K562 (cell line): ENCODE measurements around the gene NOXRED1. TPM values are rescaled to one million over a fixed set of nuclear protein-coding genes. Genes with fewer than 3 reads are reported as not detected.

ENCODE experiments used
- CBFA2T2 ChIP-seq: fragments of 450-650 bp; conservative IDR thresholded peaks from 2 replicates; pipeline ENCODE4 v1.6.1; 2017; ENCODE audit warnings: mild to moderate bottlenecking
- CEBPG ChIP-seq, 3 experiments: fragments of 200-800 bp in 1 of 3; sonication (Bioruptor generic) in 1 of 3; sonication (generic) in 1 of 3; formaldehyde crosslinking in 1 of 3; IDR thresholded peaks in 2 of 3; conservative IDR thresholded peaks in 1 of 3; 2 replicates each; pipeline versions ENCODE4 v1.6.1 to v1.8.0; 2016 to 2022; ENCODE audit warnings: missing compliant biosample characterization in 2 of 3, missing genetic modification characterization in 2 of 3, mild to moderate bottlenecking in 1 of 3, missing genetic modification reagents in 1 of 3
- EHMT2 ChIP-seq: fragments of 450-650 bp; IDR thresholded peaks from 2 replicates; pipeline ENCODE4 v1.6.1; 2018; ENCODE audit warnings: antibody characterized with exemption
- POLR2B ChIP-seq: fragments of 450-650 bp; IDR thresholded peaks from 2 replicates; pipeline ENCODE4 v1.6.1; 2018; ENCODE audit warnings: low read depth; ENCODE audit not compliant: partially characterized antibody
- RB1 ChIP-seq: fragments of 450-650 bp; IDR thresholded peaks from 2 replicates; pipeline ENCODE4 v1.6.1; 2017; ENCODE audit warnings: low read depth, mild to moderate bottlenecking
- SMAD1 ChIP-seq: fragments of 150-350 bp; IDR thresholded peaks from 2 replicates; pipeline ENCODE4 v1.6.1; 2014; ENCODE audit warnings: low read length, low read depth; ENCODE audit not compliant: partially characterized antibody
- SMAD2 ChIP-seq: fragments of 150-350 bp; IDR thresholded peaks from 2 replicates; pipeline ENCODE4 v1.6.1; 2014; ENCODE audit warnings: low read depth, mild to moderate bottlenecking, low read length
- TCF7L2 ChIP-seq: fragments of 150-350 bp; IDR thresholded peaks from 2 replicates; pipeline ENCODE4 v1.6.1; 2016; ENCODE audit warnings: low read depth, mild to moderate bottlenecking, low read length, moderate library complexity
- ZNF133 ChIP-seq: fragments of 250-450 bp; sonication (Bioruptor Pico); IDR thresholded peaks from 2 replicates; pipeline ENCODE4 v1.4.0; 2020; ENCODE audit warnings: mild to moderate bottlenecking
- ZNF217 ChIP-seq: sonication (generic); formaldehyde crosslinking; IDR thresholded peaks from 2 replicates; pipeline ENCODE4 v1.8.0; 2022; ENCODE audit warnings: mild to moderate bottlenecking, missing genetic modification reagents
- polyA plus RNA-seq, 8 experiments: library from polyadenylated mRNA; depleted of rRNA in 4 of 8; stranded (reverse) in 5 of 8; unstranded in 3 of 8; fragments of >200 nt; fragmentation: Nextera tagmentation in 2 of 8; fragmentation: Illumina TruSeq in 1 of 8; extraction: Ambion mirVana in 2 of 8; extraction: Trizol in 1 of 8; gene quantifications; 2 replicates each; pipeline versions ENCODE4 v1.2.1 to v1.2.3, GENCODE V29; 2011 to 2014; ENCODE audit warnings: inconsistent platforms in 1 of 8, missing spikeins in 1 of 8
- total RNA-seq, 7 experiments: library from RNA; depleted of rRNA in 6 of 7; stranded (reverse); fragments of >200 nt in 6 of 7; fragmentation: Illumina TruSeq in 2 of 7; extraction: Trizol in 2 of 7; gene quantifications; 2 replicates each; pipeline versions ENCODE4 v1.2.1 to v1.2.3, GENCODE V29; 2011 to 2021; ENCODE audit warnings: low replicate concordance in 1 of 7
- TF ChIP-seq, protein P1 (sequence below), 2 experiments: fragments of 450-650 bp; formaldehyde crosslinking in 1 of 2; IDR thresholded peaks; 2 replicates each; pipeline versions ENCODE4 v1.4.0 to v1.6.1; 2014 to 2020; ENCODE audit warnings: mild to moderate bottlenecking in 2 of 2, borderline replicate concordance in 1 of 2, low read depth in 1 of 2
- TF ChIP-seq, protein P2 (sequence below): fragments of 450-650 bp; formaldehyde crosslinking; IDR thresholded peaks from 2 replicates; pipeline ENCODE4 v1.4.0; 2022; ENCODE audit warnings: missing genetic modification characterization

NOXRED1 gene
- total and polyA plus RNA-seq, 9 of the 15 experiments (the other 6 are each of a cell fraction or from before 2014, with no cell fraction given) = 0.15 to 0.85 (median 0.30) TPM

DNA sequence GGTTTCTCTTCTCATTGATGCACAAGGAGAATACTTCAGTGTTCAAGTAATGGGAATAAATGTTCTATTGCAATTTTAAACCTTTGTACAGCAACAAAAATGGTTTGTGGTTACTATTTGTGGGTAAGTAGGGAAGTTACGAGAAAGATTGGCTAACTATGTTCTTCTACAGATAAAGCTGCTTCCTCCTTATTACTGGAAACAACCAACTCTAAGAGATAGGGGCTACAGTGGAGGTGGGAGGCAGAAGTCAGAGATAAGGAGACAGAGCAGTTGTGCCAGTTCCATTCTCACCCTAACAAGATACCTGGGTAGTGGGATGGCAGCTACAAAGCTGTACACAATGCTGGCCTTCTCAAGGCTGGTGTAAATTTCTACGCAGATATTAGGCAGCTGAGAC is 16.2 kb downstream of the NOXRED1 start (continued):
- TF ChIP-seq CBFA2T2 (peak; percentile 56), CEBPG (CRISPR knock-in tag; IDR thresholded peaks at IDR 0.05) (no peak), CEBPG (tag; conservative IDR thresholded peaks at IDR 0.05 in 1 of 2, IDR thresholded peaks at IDR 0.05 in 1 of 2) (peak; percentile 41 to 43; a peak in 2 of 4 replicates), SMAD2 (no peak), TCF7L2 (no peak), EHMT2 (no peak), RB1 (no peak), ZNF217 (no peak), ZNF133 (CRISPR knock-in tag) (no peak), SMAD1 (no peak), POLR2B (no peak)
- TF ChIP-seq, protein P1, sequence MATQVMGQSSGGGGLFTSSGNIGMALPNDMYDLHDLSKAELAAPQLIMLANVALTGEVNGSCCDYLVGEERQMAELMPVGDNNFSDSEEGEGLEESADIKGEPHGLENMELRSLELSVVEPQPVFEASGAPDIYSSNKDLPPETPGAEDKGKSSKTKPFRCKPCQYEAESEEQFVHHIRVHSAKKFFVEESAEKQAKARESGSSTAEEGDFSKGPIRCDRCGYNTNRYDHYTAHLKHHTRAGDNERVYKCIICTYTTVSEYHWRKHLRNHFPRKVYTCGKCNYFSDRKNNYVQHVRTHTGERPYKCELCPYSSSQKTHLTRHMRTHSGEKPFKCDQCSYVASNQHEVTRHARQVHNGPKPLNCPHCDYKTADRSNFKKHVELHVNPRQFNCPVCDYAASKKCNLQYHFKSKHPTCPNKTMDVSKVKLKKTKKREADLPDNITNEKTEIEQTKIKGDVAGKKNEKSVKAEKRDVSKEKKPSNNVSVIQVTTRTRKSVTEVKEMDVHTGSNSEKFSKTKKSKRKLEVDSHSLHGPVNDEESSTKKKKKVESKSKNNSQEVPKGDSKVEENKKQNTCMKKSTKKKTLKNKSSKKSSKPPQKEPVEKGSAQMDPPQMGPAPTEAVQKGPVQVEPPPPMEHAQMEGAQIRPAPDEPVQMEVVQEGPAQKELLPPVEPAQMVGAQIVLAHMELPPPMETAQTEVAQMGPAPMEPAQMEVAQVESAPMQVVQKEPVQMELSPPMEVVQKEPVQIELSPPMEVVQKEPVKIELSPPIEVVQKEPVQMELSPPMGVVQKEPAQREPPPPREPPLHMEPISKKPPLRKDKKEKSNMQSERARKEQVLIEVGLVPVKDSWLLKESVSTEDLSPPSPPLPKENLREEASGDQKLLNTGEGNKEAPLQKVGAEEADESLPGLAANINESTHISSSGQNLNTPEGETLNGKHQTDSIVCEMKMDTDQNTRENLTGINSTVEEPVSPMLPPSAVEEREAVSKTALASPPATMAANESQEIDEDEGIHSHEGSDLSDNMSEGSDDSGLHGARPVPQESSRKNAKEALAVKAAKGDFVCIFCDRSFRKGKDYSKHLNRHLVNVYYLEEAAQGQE (IDR thresholded peaks at IDR 0.05; ENCODE audit: borderline replicate concordance) = no peak
- TF ChIP-seq, protein P1 (CRISPR knock-in tag; IDR thresholded peaks at IDR 0.05; ENCODE audit: low read depth) = no peak
- TF ChIP-seq, protein P2, sequence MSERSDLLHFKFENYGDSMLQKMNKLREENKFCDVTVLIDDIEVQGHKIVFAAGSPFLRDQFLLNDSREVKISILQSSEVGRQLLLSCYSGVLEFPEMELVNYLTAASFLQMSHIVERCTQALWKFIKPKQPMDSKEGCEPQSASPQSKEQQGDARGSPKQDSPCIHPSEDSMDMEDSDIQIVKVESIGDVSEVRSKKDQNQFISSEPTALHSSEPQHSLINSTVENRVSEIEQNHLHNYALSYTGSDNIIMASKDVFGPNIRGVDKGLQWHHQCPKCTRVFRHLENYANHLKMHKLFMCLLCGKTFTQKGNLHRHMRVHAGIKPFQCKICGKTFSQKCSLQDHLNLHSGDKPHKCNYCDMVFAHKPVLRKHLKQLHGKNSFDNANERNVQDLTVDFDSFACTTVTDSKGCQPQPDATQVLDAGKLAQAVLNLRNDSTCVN (CRISPR knock-in tag) = no peak
